Muscle of back (tissue), 13 donors: ENCODE results near the gene MED27. TPM values are rescaled to one million over a fixed set of nuclear protein-coding genes. Genes with fewer than 3 reads are reported as not detected.

Experiments
- DNase-seq, 3 donors: peaks; one replicate each; pipeline versions ENCODE4 v3.0.0 to v3.0.0-alpha.2; 2013
- long read RNA-seq, 9 donors: transcript quantifications; one replicate each; lab custom pipeline, GENCODE V29; 2026
- polyA plus RNA-seq, 10 donors: library from polyadenylated mRNA; unstranded; fragments of 120-200 nt; gene quantifications; one replicate each; pipeline ENCODE4 v1.2.1, GENCODE V29; 2013; ENCODE audit not compliant: insufficient read length in 10 of 10

Gene MED27, protein sequence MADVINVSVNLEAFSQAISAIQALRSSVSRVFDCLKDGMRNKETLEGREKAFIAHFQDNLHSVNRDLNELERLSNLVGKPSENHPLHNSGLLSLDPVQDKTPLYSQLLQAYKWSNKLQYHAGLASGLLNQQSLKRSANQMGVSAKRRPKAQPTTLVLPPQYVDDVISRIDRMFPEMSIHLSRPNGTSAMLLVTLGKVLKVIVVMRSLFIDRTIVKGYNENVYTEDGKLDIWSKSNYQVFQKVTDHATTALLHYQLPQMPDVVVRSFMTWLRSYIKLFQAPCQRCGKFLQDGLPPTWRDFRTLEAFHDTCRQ
- polyA plus RNA-seq, result 10 to 100 TPM; 11.1 to 15.3 (median 12.6) TPM
- long read RNA-seq, donor 1, transcript MED27-201 (8 exons, 1,431 nt), result major isoform, 6 of 6 reads
- long read RNA-seq, donor 1, partial matches to known transcripts, result 0 of 6 reads
- long read RNA-seq, donor 1, other reads (novel, unspliced or antisense), result 0 of 6 reads
- long read RNA-seq, donor 2, partial matches to known transcripts, result 0 of 4 reads
- long read RNA-seq, donor 2, other reads (novel, unspliced or antisense), result 0 of 4 reads
- long read RNA-seq, donor 3, result 0 reads
- long read RNA-seq, donor 4, partial matches to known transcripts, result 0 of 4 reads
- long read RNA-seq, donor 4, other reads (novel, unspliced or antisense), result 0 of 4 reads
- long read RNA-seq, donor 5, transcript MED27-201 (8 exons, 1,431 nt), result major isoform, 6 of 6 reads
- long read RNA-seq, donor 5, partial matches to known transcripts, result 0 of 6 reads
- long read RNA-seq, donor 5, other reads (novel, unspliced or antisense), result 0 of 6 reads
- long read RNA-seq, donor 6, transcript MED27-201 (8 exons, 1,431 nt), result major isoform, 7 of 7 reads
- long read RNA-seq, donor 6, partial matches to known transcripts, result 0 of 7 reads
- long read RNA-seq, donor 6, other reads (novel, unspliced or antisense), result 0 of 7 reads
- long read RNA-seq, donor 7, partial matches to known transcripts, result 0 of 2 reads
- long read RNA-seq, donor 7, other reads (novel, unspliced or antisense), result 0 of 2 reads
- long read RNA-seq, donor 8, partial matches to known transcripts, result 0 of 2 reads
- long read RNA-seq, donor 8, other reads (novel, unspliced or antisense), result 0 of 2 reads
- long read RNA-seq, donor 9, partial matches to known transcripts, result 0 of 1 reads
- long read RNA-seq, donor 9, other reads (novel, unspliced or antisense), result 0 of 1 reads

GRCh38 chr9:132079391-132080091 is at the start of gene MED27:
Gene MED27, minus strand, starts transcription at chr9:132079867. Its CDS starts 23 bp downstream, at chr9:132079844.
- DNase-seq, result peak; percentile 88 to 96 (median 93)

DNA sequence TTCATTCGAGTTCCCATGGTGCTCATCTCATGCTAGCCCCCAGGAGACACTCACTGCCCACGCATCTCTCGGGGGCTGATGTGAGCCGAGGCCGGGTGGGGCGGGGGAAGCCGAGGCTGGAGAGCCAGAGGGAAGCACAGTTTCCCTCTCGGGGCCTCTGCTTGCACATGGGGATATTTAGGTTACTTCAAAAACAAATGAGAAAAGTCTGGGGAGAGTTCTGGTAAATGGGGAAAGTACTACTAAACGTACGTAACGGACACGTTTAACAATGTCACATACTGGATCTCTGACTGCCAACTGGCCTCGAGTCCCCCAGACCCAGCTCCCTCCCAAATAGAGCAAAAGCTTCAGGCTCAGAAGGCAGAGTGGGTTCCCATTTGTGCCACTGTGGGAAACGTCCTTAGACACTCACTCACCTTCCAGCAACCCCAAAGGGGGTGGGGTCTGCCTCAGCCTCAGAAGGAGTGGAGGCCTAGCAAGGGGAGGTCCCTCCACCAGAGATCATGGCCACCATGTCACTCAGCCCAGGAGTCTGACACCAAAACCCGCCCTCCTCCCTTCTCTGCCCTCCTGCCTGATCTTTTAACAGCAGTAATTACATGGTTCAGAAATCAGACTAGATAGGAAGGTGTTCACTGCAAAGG is 48.3 kb upstream of the MED27 start:
- DNase-seq, result no peak

- no peak for DNase-seq
These were observed 47.1 kb upstream of the MED27 start for GRCh38 chr9:132126680-132127236.

DNA sequence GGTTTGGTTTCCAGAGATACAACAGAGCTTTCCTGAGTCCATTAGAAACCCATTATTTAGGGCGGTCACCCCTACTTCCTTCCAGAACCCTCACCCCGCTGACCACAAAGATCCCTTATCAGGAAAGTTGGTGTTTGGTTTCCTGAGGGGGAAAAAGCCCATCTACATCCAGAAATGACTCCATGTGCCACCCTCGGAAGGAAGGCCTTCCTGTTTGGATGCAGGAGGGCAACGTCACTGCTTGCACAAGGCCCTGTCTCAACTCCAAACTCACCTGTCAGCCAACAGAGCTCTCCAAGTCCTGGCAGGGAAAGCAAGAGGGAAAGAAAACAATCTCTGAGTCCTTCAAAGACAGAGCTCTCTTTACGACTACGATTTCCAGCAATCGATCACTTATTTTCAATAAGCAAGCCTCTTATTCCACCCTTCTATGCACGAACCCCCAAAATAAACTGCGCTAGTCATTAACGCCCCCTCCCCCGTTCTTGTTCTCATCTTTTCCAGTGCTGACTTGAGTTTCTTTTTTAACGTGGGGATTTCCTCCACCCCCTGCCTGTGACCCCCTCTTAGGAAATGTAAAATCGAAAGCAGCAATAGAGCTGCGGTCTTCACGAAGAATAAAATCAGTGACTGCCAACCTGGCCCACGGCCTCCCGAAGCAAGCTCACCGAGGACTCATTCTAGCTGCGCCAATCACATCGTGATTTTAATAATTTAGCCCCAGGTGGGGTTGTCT is 46.4 kb upstream of the MED27 start:
- DNase-seq, result no peak

- DNase-seq, result no peak
These were observed 45.7 kb upstream of the MED27 start for GRCh38 chr9:132125361-132125760.

DNA sequence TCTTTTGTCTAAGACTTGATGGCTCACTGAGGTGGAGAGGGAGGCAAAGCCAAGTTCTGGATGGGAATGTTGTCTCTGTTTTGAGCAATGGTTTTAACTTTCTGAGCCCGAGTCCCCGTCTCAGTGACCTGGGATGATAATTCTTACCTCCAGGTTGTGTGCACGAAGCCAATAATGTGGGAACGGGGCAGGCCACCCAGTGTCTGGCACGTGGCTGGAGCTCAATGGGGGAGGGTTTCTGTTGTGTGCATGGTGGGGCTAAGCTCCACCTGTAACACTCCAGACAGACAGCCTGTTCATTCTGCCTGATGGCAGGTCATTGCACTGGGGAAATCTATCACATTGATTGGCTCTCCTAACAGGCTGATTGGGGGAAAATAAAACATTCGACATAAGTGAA is 45.1 kb upstream of the MED27 start:
- DNase-seq, result no peak

DNA sequence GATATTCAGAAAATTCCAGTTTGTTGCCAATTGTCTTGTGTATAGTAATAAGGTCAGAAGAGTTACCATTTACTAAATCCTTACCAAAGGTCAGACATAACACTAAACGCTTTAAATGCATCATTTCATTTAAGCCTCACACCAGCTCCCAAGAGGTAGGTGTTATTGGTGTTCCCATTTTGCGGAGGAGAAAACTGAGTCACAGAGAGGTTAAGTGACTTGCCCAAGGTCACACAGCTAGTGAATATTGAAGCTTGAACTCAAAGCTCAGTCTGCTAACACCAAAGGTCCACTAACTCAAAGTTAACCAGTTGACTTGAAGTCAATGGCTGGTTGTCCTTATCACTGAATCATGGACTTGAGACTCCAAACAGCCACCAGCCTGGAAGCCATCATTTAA is 41.4 kb upstream of the MED27 start:
- no peak for DNase-seq

DNA sequence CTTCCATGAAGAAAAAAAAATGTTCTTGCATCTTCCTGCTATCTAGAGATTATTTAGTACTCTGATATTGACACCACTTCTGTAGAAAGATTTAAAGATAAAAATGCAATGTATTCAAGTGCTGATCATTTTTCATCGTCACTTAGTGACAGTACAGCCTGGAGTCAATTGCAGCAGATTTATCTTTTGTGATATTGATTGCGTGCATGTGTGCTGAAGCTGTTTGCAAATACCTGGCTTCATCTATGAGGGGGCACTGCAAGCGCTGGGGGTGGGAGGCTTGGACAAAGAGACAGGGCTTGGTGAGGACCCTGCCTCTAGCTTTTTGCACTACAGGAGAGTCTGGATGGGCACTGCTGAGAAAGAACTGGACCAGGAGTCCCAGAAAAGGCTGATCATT is 38.0 kb upstream of the MED27 start:
- no peak for DNase-seq

DNA sequence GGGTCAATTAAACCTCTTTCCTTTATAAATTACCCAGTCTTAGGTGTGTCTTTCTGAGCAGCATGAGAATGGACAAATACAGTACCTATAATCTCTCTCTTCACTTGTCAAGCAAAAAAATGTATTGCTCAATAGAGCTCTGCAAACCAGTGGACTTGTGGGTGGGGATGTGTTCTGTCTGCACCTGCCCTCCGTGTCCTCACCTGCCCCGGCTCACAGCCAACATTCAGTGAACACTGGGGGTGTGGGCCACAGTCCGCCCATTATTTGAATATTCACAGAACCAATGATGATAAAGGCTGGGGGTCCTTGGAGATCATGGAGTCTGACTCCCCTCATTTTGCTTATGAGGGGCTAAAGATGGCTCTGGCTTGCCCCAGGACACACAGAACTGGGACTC is 36.9 kb upstream of the MED27 start:
- DNase-seq, result no peak

- DNase-seq, result peak; percentile 49 to 83 (median 77)
These were observed 34.5 kb upstream of the MED27 start for GRCh38 chr9:132114102-132114707.

DNA sequence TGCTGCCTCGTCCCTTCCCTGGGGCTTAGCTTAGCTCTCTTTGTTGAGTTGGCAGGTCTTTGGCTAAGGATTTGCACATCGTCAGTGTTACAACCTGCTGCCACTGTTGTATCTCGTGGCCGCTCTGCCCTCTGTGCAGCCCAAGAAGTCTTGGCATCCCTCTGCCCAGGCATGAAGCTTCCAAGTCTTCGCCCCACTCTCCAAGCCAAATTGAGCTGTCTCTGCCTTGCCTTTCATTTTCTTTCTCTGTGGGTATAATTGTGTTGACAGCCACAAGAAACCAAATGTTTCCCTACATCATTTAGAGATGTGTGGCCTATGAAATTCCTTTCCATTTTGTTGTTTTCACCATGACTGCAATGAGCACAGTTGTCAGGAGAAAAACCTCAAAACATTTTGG is 29.6 kb upstream of the MED27 start:
- DNase-seq, result no peak

DNA sequence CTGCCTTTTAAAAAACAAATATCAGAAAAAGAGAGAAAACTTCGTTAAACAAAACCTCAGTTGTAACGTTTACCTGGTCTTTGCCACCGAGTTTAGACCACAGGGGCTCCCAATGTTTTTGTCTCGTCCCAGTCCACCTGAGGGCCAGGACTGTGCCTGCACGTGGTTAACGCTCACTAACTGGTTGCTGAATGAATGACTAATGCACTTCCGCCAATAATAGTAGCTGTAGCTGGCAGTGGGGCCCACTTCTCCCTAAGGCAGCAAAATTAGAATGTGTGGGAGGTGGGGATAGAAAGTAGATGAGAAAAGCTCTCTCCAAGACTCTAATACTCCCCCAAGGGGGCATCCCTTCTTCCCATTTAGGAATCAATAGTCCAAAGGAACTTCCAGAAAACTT is 29.1 kb upstream of the MED27 start:
- no peak for DNase-seq

- no peak for DNase-seq
These were observed 20.2 kb upstream of the MED27 start for GRCh38 chr9:132099741-132100407.

GRCh38 chr9:132099167-132099566 is 19.5 kb upstream of the MED27 start:
- DNase-seq, result no peak

- DNase-seq, result peak in 1 of 3 donors; percentile 82
These were observed 14.7 kb upstream of the MED27 start for GRCh38 chr9:132094314-132094791.

GRCh38 chr9:132090771-132091170 is 11.1 kb upstream of the MED27 start:
- DNase-seq, result no peak

GRCh38 chr9:132087438-132088030 is 7.9 kb upstream of the MED27 start:
- no peak for DNase-seq

DNA sequence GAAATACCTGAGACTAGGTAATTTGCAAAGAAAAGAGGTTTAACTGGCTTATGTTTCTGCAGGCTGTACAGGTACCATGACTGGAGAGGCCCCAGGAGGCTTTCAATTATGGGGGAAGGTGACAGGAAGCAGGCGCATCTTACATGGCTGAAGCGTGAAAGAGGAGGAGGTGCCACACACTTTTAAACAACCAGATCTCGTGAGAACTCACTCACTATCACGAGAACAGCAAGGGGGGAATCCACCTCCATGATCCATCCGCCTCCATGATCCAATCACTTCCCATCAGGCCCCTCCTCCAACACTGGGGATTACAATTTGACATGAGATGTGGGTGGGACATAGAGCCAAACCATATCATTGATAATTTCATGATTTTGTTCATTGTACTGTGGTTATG is 2.5 kb upstream of the MED27 start:
- DNase-seq, result no peak
